Stimulated activated CD8-positive, alpha-beta memory T cell treated with anti-CD3 and anti-CD28 coated beads, Interleukin-15, amount 100 ng/mL, for 4 hours (primary cell): ENCODE data around the gene ATP1A2.

Source experiments
- DNase-seq, 2 donors: peaks; one replicate each; pipeline ENCODE4 v3.0.0-alpha.2; 2020; ENCODE audit warnings: low read depth in 2 of 2

The ATP1A2 gene

DNA sequence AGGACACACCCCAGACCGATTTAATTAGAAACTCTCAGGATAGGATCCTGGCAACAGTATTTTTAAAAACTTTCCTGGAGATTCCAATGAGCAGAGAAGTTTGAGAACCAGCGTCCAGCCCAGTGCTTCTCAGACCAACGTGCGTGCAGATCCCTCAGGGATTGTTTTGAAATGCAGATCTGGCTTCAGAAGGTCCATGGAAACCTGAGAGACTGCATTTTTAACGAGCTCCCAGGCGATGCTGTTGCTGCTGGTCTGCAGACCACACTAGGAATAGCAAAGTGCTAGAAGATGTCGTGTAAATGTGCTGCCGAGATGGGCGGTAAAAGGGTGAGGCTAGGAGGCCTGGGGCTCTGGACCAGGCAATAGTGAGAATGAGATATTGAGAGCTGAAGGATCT is 56.4 kb downstream of the ATP1A2 start:
- DNase-seq: no peak

DNA sequence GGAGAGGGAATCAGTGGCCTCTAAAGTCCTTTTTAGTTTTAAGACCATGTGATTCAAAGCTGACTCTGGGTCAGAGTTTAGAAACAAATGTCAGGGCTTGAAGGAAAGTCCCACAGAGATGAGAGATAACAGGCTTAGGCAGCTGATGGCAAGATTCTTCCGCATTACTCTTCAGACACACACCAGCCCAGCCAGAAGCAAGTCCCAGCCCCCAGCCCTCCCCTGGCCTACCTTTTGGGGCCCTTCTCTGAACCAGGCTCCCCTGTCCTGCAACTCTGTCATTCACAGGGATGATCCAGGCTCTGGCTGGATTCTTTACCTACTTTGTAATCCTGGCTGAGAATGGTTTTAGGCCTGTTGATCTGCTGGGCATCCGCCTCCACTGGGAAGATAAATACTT is 61.7 kb downstream of the ATP1A2 start:
- DNase-seq: no peak

DNA sequence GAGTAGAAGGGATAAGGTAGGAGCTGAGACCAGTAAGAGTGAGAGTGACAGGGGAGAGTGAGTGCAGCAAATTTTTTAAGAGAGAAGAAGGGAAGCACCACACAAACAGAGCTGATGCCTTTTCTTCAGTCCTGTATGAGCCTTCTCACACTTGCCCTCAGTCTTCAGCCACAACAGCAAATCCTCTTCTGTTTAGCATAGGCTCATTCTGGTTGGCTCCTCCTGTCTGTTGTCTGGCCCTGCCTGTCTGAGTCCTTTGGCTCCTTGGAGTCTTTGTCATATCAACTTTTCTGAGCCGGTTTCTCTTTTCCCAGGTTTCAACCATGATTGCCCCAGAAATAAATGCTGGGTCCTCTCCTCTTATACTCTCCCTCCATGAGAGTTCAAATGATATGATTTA is 62.1 kb downstream of the ATP1A2 start:
- DNase-seq: no peak

GRCh38 chr1:160178731-160179130 is 63.2 kb downstream of the ATP1A2 start:
- DNase-seq: no peak

DNA sequence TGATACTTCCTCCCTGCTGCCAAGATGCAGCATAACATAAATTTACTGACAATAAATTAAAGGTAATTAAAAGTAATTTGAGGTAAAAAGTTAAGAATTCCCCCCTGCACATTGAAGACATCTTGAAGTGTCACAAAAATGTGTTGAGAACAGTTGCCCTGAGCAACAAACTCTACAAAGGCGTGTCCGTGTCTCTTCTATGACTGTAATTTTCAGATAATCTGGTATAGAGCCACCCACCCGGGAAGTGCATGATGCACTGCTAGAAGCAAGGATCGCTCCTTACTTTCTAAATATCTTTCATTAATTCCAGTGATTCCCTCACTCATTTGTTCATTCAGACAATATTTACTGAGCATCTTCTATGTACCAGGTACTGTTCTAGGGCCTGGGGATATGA is 63.8 kb downstream of the ATP1A2 start:
- DNase-seq: no peak

- no peak for DNase-seq
These were observed 70.7 kb downstream of the ATP1A2 start for GRCh38 chr1:160186246-160186645.

- DNase-seq: no peak
These were observed 71.2 kb downstream of the ATP1A2 start for GRCh38 chr1:160186729-160187128.

DNA sequence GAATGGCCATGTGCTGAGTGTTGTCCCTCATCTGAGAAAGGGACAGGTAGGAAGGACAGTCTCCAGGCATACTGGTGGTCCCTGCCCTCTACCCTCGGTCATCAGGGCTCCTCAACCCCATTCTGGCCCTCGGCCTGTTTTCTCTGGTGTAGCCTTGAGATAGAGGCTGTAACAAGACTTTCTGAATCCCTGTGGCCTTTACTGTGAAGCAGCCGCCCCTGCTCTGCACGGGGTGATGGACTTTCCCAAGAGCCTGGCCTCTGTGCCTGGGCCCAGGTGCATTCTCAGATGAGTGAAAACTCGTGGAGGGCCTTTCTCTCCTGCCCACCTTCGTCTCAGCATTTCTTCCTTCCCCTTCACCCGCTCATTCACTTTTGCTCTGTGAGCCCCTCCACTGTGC is 71.8 kb downstream of the ATP1A2 start:
- no peak for DNase-seq

DNA sequence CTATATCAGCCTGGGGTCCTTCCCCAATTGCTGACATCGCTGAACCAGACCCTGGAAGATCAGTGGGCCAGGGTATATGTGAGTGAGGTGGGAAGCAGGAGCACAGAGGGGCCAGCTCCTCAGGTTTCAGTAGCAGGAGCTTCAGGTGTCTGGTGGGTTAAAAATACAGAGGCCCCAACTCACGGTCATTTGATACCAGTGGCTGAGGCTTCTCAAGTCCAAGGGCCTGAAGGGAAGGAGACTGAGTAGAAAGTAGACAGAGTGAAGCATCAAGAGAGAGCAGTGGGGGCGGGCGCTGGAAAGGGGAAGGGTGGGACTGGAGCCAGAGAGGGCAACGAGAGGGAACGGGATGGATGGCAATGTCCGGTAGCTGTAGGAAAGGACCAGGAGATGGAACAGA is 72.8 kb downstream of the ATP1A2 start:
- no peak for DNase-seq

DNA sequence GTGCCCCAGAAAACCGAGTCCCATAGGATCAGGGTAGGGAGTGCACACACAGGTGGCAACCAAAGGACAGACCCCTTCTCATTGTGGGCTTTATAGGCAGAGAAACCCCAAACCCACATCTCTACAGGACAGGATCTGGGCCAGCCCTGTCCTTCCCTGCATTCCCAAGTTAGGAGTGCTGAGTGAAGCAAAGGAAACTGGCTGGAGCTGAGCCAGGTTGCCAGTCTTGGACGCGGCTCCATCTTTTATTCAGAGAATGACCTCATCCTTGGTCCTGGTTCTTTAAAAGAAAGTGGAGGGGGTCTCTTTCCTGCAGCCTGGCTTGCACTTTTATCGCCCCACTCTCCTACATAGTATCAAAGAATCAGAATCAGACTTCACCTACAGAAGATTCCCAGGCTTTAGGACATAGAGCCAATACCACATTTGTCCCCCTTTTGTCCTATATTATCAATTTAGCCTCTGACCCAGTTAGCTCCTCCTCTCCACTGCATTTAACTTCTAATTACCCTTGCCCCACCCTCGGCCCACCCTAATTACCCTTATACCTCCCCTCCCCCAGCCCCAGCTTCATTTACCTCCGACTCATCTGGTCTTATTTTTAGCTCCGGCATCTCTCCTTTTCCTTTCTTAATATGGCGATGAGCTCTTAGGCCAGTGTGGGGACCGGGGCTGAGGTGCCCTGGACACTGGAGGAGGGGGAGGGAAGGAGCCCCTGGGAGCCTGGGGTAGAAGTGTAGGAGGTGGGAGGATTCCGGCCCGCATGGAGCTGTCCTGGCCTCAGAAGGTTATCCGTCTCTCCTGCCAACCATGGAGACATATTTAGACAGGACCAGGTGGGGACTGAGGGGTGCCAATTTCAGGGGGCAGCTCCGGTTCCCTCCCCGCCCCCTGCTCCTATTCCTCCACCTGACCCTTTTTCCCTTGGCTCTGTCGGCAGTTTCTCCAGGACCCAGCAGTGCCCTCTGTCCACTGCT is 74.4 kb downstream of the ATP1A2 start, which contains the start of gene CASQ1:
TSS of gene CASQ1 (plus strand) at position 927 of the 977 bp plus-strand sequence. CDS start 177 bp downstream, outside the sequence.
- no peak for DNase-seq

DNA sequence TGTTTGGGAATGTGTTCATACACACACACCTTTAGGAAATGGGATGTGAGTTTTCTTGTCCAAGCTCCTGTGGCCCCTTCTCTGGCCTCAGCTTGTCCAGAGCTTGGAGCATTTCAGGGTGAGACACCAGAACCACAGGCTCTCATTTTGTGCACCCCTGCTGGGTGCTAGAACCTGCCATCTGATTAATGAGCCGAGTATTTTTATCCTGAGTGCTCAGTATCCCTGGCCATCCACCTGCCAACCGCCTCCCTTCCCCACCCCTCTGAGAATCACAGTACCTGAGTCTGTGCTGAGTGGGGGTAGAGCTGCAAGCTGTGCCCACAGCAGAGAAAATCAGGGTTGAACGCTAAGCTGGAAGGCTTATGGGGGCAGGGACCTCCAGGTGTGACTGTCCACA is 76.2 kb downstream of the ATP1A2 start:
- no peak for DNase-seq

DNA sequence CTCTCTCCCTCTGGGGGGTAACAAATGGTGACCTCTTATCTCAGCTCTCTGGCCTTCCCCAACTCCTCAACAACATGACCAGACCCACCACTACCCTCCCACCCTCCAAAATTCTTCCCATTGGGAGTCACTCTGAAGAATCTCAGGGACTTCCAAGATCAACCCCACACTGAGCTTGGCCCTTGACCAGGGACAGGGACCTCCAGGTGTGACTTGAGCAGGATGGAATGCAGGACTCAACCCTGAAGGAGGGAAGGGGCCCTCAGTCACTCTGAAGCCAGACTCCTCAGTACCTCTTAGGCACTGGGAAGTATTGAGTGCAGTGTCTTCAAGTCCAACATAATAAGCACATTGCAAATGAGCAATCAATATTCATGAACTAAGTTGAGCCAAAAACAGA is 76.7 kb downstream of the ATP1A2 start:
- DNase-seq: no peak
